Glomerular endothelial cell (primary cell): ENCODE results near the gene FBXO40. TPM values are rescaled to one million over a fixed set of nuclear protein-coding genes. Genes with fewer than 3 reads are reported as not detected.

Experiments
- DNase-seq: peaks from one replicate; pipeline ENCODE4 v3.0.0-alpha.2; 2011; ENCODE audit warnings: low read depth, low spot score; ENCODE audit errors: extremely low read depth
- total RNA-seq: library from RNA; depleted of rRNA; stranded (reverse); fragments of >200 nt; gene quantifications from 2 replicates; pipeline ENCODE4 v1.2.3, GENCODE V29; 2015

The FBXO40 gene
- total RNA-seq, 1 donor from 2014 or later: not detected

- DNase-seq: no peak
Observed at GRCh38 chr3:121606106-121606505, 12.9 kb downstream of the FBXO40 start.

DNA sequence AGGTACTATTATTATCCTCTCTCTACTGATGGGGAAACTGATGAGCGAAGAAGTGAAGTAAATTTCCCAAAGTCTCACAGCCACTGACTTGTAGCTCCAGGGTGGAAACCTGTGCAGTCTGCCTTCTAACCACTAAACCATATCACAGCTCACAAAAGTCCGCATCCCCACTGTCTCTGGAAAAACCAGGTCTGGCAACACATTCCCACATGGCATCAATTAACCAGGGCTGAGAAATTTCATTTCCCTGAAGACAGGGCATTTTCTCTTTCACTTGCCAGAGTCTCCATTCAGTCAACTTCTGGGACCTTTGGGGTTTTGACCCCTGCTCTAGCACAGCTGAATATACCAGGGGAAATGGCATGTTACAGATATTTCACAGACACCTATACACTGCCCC is 26.5 kb downstream of the FBXO40 start:
- no peak for DNase-seq

DNA sequence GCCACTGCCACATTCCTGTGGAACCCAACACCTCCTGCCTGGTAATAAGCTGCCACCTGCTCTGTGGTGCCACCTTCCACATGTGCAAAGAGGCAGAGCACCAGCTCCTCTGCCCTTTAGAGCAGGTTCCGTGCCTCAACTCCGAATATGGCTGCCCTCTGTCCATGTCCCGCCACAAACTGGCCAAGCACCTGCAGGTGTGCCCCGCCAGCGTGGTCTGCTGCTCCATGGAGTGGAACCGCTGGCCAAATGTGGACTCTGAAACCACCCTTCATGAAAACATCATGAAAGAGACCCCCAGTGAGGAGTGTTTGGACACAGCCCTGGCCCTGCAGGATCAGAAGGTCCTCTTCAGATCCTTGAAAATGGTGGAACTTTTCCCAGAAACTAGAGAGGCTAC is 28.3 kb downstream of the FBXO40 start:
- no peak for DNase-seq

GRCh38 chr3:121624147-121624899 is 31.1 kb downstream of the FBXO40 start:
- no peak for DNase-seq

GRCh38 chr3:121626495-121626894 is 33.3 kb downstream of the FBXO40 start:
- DNase-seq: no peak

GRCh38 chr3:121627211-121627610 is 34.0 kb downstream of the FBXO40 start:
- no peak for DNase-seq

DNA sequence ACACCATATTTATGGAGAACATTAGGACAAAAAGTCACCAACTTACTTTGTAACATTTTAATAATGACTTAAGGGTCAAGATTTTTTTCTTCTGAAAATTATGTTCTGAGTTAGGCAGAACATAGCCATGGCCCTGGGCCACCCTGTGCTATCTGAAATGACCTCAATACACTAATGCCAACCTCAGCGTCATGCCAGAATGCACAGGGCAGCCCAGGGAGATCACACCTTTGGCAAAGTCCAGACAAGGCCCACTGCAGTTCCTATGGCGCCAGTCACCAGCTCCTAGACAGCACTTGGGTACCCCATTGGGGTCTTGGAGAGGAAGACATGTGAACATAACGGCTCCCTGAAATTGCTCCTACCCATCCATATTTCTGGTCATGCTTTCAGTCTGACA is 34.4 kb downstream of the FBXO40 start:
- no peak for DNase-seq

- no peak for DNase-seq
Observed at GRCh38 chr3:121629601-121630000, 36.4 kb downstream of the FBXO40 start.

GRCh38 chr3:121630355-121630754 is 37.2 kb downstream of the FBXO40 start:
- no peak for DNase-seq

- DNase-seq: no peak
Observed at GRCh38 chr3:121637922-121638321, 44.7 kb downstream of the FBXO40 start.

- DNase-seq: no peak
Observed at GRCh38 chr3:121641127-121641526, 47.9 kb downstream of the FBXO40 start.

GRCh38 chr3:121642601-121643314 is 49.6 kb downstream of the FBXO40 start:
- no peak for DNase-seq

GRCh38 chr3:121645054-121645453 is 51.9 kb downstream of the FBXO40 start:
- no peak for DNase-seq

DNA sequence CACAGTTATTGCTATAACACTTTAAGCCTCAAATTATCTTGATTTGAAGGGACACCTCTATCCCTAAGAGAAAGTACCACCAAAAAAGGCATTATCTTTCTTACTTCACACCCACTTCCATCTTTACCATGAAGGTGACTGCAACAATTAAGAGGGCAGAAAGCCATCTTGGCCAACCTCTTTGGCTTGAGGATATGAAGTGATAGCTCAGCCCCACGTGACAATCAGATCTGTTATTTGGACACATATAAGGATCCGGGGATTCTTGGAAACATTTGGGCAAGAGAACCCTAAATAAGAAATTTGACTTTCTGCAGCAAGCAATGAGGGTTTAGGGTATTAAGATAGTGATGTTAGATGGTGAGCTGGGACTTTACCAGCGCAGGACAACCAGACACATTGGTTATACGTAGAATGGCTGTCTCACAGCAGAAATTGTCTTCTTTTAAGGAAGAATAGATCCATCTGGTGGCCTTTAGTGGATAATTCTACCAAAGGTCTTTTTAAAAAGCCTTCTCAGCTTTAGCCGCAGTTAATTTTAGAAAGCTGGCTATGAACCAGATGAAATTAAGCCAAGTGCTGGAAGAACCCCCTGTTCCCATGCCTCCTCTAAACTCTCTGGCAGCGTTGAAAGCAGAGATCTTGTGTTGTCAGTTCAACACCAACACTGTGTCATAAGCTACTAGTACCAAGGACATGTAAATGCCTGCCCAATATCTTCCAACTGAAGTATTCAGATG is 55.2 kb downstream of the FBXO40 start:
- no peak for DNase-seq

DNA sequence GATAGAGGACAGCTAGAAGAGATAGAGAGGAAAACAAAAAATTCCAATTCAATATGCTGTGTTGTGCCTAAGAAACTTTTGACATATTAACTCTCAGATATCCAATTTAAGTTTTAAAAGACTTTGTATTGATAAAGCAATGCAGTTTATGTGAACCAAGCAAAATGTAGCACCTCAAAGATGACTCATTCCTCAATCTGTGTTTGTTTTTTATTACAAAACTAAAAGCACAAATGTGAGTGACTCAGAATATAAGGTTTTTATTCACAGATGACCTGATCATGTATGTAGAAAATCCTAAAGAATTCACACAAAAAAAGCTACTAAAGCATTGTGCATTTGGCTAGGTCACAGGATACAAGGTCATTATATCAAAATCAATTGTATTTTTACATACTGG is 56.5 kb downstream of the FBXO40 start:
- no peak for DNase-seq

DNA sequence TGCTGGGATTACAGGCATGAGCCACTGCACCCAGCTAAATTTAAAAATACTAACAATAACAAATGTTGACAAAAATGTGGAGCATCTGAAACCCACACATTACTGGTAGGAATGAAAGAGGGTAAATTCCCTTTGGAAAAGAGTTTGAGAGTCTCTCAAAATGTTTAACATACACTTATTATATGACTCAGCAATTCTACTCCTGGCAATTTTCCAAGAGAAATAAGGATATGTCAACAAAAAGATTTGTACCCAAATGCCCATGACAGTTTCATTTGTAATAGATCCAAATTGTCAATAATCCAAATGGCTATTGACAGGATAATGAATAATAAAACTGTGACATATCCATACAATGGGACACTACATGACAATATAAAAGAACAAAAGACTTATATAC is 58.5 kb downstream of the FBXO40 start:
- DNase-seq: peak; percentile 39

GRCh38 chr3:121654493-121655385 is 61.6 kb downstream of the FBXO40 start:
- DNase-seq: no peak

- DNase-seq: no peak
Observed at GRCh38 chr3:121658716-121659435, 65.7 kb downstream of the FBXO40 start.

- no peak for DNase-seq
Observed at GRCh38 chr3:121659586-121659985, 66.4 kb downstream of the FBXO40 start.
